ENCODE measurements around the gene EYA2.

The EYA2 gene

GRCh38 chr20:47237715-47238114 lies 343.1 kb downstream of the EYA2 start:
- no peak for DNase-seq

All from CD4-positive, alpha-beta T cell treated with Interleukin-6 for 4 hours (primary cell).